GM18517 (cell line): Measurements from ENCODE around the gene KRAS.
A peak's percentile ranks its signal among the peaks of the same experiment; 100 is the strongest.
"Not testable (repeated sequence)": the region's sequence is repeated elsewhere in the genome, so short reads cannot be mapped to it uniquely, and the experiment has no call there.

Source experiments
- ATAC-seq: cut with Tn5 transposase; IDR thresholded peaks from one replicate; pipeline ENCODE4 v1.9.1; 2021; ENCODE audit warnings: mild to moderate bottlenecking, moderate library complexity; ENCODE audit not compliant: unreplicated experiment

The KRAS gene

GRCh38 chr12:25250744-25251730 lies at the start of gene KRAS:
Gene KRAS (minus strand): TSS chr12:25250929.
- ATAC-seq = peak; percentile 77

- no peak for ATAC-seq
These were observed 45.7 kb upstream of the KRAS start for GRCh38 chr12:25296381-25296780.

- no peak for ATAC-seq
These were observed 44.6 kb upstream of the KRAS start for GRCh38 chr12:25295361-25295760.

- ATAC-seq = no peak
These were observed 42.9 kb upstream of the KRAS start for GRCh38 chr12:25293653-25294052.

GRCh38 chr12:25292810-25293221 lies 42.1 kb upstream of the KRAS start:
- ATAC-seq = not testable (repeated sequence)

- no peak for ATAC-seq
These were observed 36.9 kb upstream of the KRAS start for GRCh38 chr12:25287610-25288009.

GRCh38 chr12:25286837-25287236 lies 36.1 kb upstream of the KRAS start:
- ATAC-seq = no peak

- ATAC-seq = no peak
These were observed 33.3 kb upstream of the KRAS start for GRCh38 chr12:25284024-25284423.

- no peak for ATAC-seq
These were observed 32.3 kb upstream of the KRAS start for GRCh38 chr12:25283006-25283405.

GRCh38 chr12:25280082-25280481 lies 29.4 kb upstream of the KRAS start:
- no peak for ATAC-seq

- no peak for ATAC-seq
These were observed 27.5 kb upstream of the KRAS start for GRCh38 chr12:25278269-25278668.

- ATAC-seq = no peak
These were observed 25.6 kb upstream of the KRAS start for GRCh38 chr12:25276199-25276937.

- no peak for ATAC-seq
These were observed 20.9 kb upstream of the KRAS start for GRCh38 chr12:25271486-25272098.

- peak; percentile 93 for ATAC-seq
These were observed 19.0 kb upstream of the KRAS start for GRCh38 chr12:25269701-25270100.

GRCh38 chr12:25266497-25266896 lies 15.8 kb upstream of the KRAS start:
- ATAC-seq = no peak

GRCh38 chr12:25264862-25265261 lies 14.1 kb upstream of the KRAS start:
- no peak for ATAC-seq

- ATAC-seq = peak; percentile 30
These were observed 13.4 kb upstream of the KRAS start for GRCh38 chr12:25264114-25264513.

- ATAC-seq = peak; percentile 49
These were observed 12.9 kb upstream of the KRAS start for GRCh38 chr12:25263594-25263993.

- no peak for ATAC-seq
These were observed 11.8 kb upstream of the KRAS start for GRCh38 chr12:25262389-25263074.

GRCh38 chr12:25257590-25258324 lies 7.0 kb upstream of the KRAS start:
- ATAC-seq = no peak
